Neural cell (in vitro differentiated cells): ENCODE results near the gene DYDC1. TPM values are rescaled to one million over a fixed set of nuclear protein-coding genes. Genes with fewer than 3 reads are reported as not detected.

ENCODE experiments used
- H2AFZ ChIP-seq: fragments of 200-600, 300-800 bp; sonication (generic), shearing (Covaris generic); 2 replicates; pipeline ENCODE4 v1.6.0; 2014; ENCODE audit warnings: low read depth, mild to moderate bottlenecking, antibody characterized with exemption, low read length, moderate library complexity
- H3F3A ChIP-seq: fragments of 200-600 bp; shearing (Covaris generic); 2 replicates; pipeline ENCODE4 v1.6.1; 2016; ENCODE audit warnings: mild to moderate bottlenecking, moderate library complexity, mixed read lengths, antibody characterized with exemption, low read length; ENCODE audit not compliant: insufficient read depth, poor library complexity, severe bottlenecking
- H3K27ac ChIP-seq: fragments of 200-600, 300-800 bp; sonication (generic), shearing (Covaris generic); 2 replicates; pipeline ENCODE4 v1.5.1; 2014; ENCODE audit warnings: mild to moderate bottlenecking, low read length, moderate library complexity
- H3K27me3 ChIP-seq: fragments of 300-800, 200-600 bp; sonication (generic), shearing (Covaris generic); 2 replicates; pipeline ENCODE4 v1.6.0; 2014; ENCODE audit warnings: mild to moderate bottlenecking, low read depth, low read length, moderate library complexity; ENCODE audit not compliant: insufficient read depth
- H3K36me3 ChIP-seq: fragments of 300-800, 200-600 bp; sonication (generic), shearing (Covaris generic); 2 replicates; pipeline ENCODE4 v1.5.1; 2014; ENCODE audit warnings: mild to moderate bottlenecking, antibody characterized with exemption, low read length, moderate library complexity; ENCODE audit not compliant: insufficient read depth
- H3K4me2 ChIP-seq: fragments of 300-800, 200-600 bp; sonication (generic), shearing (Covaris generic); 2 replicates; pipeline ENCODE4 v1.6.0; 2014; ENCODE audit warnings: mild to moderate bottlenecking, low read length
- H3K4me3 ChIP-seq: fragments of 300-800, 200-600 bp; sonication (generic), shearing (Covaris generic); 2 replicates; pipeline ENCODE4 v1.5.1; 2014; ENCODE audit warnings: mild to moderate bottlenecking, low read length, moderate library complexity
- H3K79me2 ChIP-seq: fragments of 200-600 bp; shearing (Covaris generic); replicated peaks from 2 replicates; pipeline ENCODE4 v1.6.0; 2014; ENCODE audit warnings: mild to moderate bottlenecking, low read length, moderate library complexity; ENCODE audit not compliant: insufficient read depth
- H3K9ac ChIP-seq: fragments of 300-800, 200-600 bp; sonication (generic), shearing (Covaris generic); 2 replicates; pipeline ENCODE4 v1.6.1; 2016; ENCODE audit warnings: mild to moderate bottlenecking, low read length, mixed read lengths
- H3K9me2 ChIP-seq: fragments of 200-600 bp; shearing (Covaris generic); 2 replicates; pipeline ENCODE4 v1.6.1; 2016; ENCODE audit warnings: mild to moderate bottlenecking, low read length, mixed read lengths; ENCODE audit not compliant: insufficient read depth
- H3K9me3 ChIP-seq: fragments of 200-600, 300-800 bp; sonication (generic), shearing (Covaris generic); 2 replicates; pipeline ENCODE4 v1.6.1; 2016; ENCODE audit warnings: mild to moderate bottlenecking, mixed run types, low read length, moderate library complexity, mixed read lengths
- H4K20me1 ChIP-seq: fragments of 200-600 bp; shearing (Covaris generic); 2 replicates; pipeline ENCODE4 v1.6.1; 2016; ENCODE audit warnings: mild to moderate bottlenecking, mixed run types; ENCODE audit not compliant: insufficient read depth
- EP300 ChIP-seq: fragments of 450-650 bp; conservative IDR thresholded peaks from 2 replicates; pipeline ENCODE4 v1.6.1; 2014; ENCODE audit warnings: antibody characterized with exemption, mild to moderate bottlenecking, moderate library complexity; ENCODE audit not compliant: poor library complexity, severe bottlenecking
- EZH2 ChIP-seq: fragments of 200-600, 300-800 bp; shearing (Covaris generic), sonication (generic); IDR thresholded peaks from 2 replicates; pipeline ENCODE4 v1.6.1; 2014; ENCODE audit warnings: antibody characterized with exemption, low read length, borderline replicate concordance, mild to moderate bottlenecking; ENCODE audit not compliant: insufficient read depth, poor library complexity, severe bottlenecking
- MXI1 ChIP-seq: fragments of 450-650 bp; conservative IDR thresholded peaks from 2 replicates; pipeline ENCODE4 v1.6.1; 2014; ENCODE audit warnings: antibody characterized with exemption, mild to moderate bottlenecking; ENCODE audit not compliant: poor library complexity, severe bottlenecking
- POLR2AphosphoS5 ChIP-seq: IDR thresholded peaks from 2 replicates; pipeline ENCODE4 v1.6.1; 2012
- RAD21 ChIP-seq: fragments of 450-650 bp; conservative IDR thresholded peaks from 2 replicates; pipeline ENCODE4 v1.6.1; 2014; ENCODE audit warnings: antibody characterized with exemption, mild to moderate bottlenecking, moderate library complexity
- SMC3 ChIP-seq: fragments of 450-650 bp; conservative IDR thresholded peaks from 2 replicates; pipeline ENCODE4 v1.6.1; 2014; ENCODE audit warnings: antibody characterized with exemption, mild to moderate bottlenecking, moderate library complexity; ENCODE audit not compliant: poor library complexity
- TAF1 ChIP-seq: IDR thresholded peaks from 2 replicates; pipeline ENCODE4 v1.6.1; 2012; ENCODE audit warnings: low read depth
- polyA plus RNA-seq: library from polyadenylated mRNA; depleted of rRNA; stranded (reverse); fragments of >200 nt; gene quantifications from 2 replicates; pipeline ENCODE4 v1.2.3, GENCODE V29; 2014
- TF ChIP-seq, protein P1 (sequence below): IDR thresholded peaks from 2 replicates; pipeline ENCODE4 v1.6.1; 2012; ENCODE audit warnings: borderline replicate concordance
- TF ChIP-seq, protein P2 (sequence below): fragments of 450-650 bp; IDR thresholded peaks from 2 replicates; pipeline ENCODE4 v1.5.1; 2014; ENCODE audit warnings: antibody characterized with exemption, mild to moderate bottlenecking, moderate library complexity; ENCODE audit not compliant: poor library complexity, severe bottlenecking

DYDC1 gene
- polyA plus RNA-seq, 1 donor from 2014 or later: not detected

DNA sequence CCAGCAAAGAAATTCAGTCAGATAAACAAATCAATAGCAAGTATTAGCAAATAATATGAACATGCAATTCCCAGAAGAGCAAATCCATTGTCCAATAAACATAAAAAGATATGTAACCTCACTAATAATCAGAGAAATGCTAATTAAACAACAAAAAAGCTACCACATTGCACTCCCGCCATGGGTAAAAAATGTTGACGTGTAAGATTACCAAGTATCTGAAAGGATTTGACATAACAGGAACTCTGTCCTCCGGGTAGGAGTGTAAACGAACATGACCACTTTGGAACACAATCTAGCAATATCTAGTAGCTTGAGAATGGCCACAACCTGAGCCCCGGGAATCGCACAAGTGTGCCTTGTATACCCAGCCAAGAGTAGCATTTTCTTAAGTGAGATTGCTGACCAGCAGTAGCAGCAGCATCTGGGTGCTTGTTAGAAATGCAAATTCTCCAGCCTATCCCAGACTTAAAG is 31.6 kb downstream of the DYDC1 start:
- Histone ChIP-seq H3F3A (no peaks in the 10 kb centered on the region), H3K27ac (no peak overlapping the region), H3K9me3 (no peaks in the 10 kb centered on the region), H2AFZ (no peak overlapping the region), H3K79me2 (no peaks in the 10 kb centered on the region), H3K4me2 (no peak overlapping the region), H3K4me3 (no peak overlapping the region), H3K9ac (no peak overlapping the region), H4K20me1 (no peaks in the 10 kb centered on the region), H3K36me3 (no peaks in the 10 kb centered on the region), H3K27me3 (no peaks in the 10 kb centered on the region), H3K9me2 (no peaks in the 10 kb centered on the region)
- TF ChIP-seq SMC3: no peak
- no peak for TF ChIP-seq RAD21
- TF ChIP-seq, protein P1, sequence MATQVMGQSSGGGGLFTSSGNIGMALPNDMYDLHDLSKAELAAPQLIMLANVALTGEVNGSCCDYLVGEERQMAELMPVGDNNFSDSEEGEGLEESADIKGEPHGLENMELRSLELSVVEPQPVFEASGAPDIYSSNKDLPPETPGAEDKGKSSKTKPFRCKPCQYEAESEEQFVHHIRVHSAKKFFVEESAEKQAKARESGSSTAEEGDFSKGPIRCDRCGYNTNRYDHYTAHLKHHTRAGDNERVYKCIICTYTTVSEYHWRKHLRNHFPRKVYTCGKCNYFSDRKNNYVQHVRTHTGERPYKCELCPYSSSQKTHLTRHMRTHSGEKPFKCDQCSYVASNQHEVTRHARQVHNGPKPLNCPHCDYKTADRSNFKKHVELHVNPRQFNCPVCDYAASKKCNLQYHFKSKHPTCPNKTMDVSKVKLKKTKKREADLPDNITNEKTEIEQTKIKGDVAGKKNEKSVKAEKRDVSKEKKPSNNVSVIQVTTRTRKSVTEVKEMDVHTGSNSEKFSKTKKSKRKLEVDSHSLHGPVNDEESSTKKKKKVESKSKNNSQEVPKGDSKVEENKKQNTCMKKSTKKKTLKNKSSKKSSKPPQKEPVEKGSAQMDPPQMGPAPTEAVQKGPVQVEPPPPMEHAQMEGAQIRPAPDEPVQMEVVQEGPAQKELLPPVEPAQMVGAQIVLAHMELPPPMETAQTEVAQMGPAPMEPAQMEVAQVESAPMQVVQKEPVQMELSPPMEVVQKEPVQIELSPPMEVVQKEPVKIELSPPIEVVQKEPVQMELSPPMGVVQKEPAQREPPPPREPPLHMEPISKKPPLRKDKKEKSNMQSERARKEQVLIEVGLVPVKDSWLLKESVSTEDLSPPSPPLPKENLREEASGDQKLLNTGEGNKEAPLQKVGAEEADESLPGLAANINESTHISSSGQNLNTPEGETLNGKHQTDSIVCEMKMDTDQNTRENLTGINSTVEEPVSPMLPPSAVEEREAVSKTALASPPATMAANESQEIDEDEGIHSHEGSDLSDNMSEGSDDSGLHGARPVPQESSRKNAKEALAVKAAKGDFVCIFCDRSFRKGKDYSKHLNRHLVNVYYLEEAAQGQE: no peak
- TF ChIP-seq, protein P2, sequence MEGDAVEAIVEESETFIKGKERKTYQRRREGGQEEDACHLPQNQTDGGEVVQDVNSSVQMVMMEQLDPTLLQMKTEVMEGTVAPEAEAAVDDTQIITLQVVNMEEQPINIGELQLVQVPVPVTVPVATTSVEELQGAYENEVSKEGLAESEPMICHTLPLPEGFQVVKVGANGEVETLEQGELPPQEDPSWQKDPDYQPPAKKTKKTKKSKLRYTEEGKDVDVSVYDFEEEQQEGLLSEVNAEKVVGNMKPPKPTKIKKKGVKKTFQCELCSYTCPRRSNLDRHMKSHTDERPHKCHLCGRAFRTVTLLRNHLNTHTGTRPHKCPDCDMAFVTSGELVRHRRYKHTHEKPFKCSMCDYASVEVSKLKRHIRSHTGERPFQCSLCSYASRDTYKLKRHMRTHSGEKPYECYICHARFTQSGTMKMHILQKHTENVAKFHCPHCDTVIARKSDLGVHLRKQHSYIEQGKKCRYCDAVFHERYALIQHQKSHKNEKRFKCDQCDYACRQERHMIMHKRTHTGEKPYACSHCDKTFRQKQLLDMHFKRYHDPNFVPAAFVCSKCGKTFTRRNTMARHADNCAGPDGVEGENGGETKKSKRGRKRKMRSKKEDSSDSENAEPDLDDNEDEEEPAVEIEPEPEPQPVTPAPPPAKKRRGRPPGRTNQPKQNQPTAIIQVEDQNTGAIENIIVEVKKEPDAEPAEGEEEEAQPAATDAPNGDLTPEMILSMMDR: no peak
- no peak for TF ChIP-seq MXI1
- no peak for TF ChIP-seq POLR2AphosphoS5
- TF ChIP-seq EP300: no peak
- TF ChIP-seq TAF1: no peak
- TF ChIP-seq EZH2: no peak

DNA sequence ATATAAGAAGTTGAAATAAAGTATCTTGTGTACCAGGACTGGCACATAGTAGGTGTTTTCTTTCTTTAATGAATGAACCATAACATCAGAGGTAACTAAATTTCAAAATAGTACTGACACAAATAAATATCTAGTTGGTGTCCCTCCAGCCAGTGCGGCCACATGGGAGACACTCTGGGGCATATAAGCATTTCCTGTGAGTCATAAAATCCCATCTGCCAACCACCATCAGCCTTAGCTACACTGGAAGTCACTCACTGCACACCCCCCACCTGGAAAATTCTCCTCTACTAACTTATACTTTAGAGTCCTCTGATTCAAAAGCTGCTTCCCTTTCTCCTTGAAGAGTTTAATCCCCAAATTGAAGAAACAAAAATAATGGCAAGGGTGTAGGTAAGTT is 32.5 kb downstream of the DYDC1 start:
- Histone ChIP-seq H3K4me2 (no peak overlapping the region), H3F3A (no peaks in the 10 kb centered on the region), H3K79me2 (no peaks in the 10 kb centered on the region), H2AFZ (no peak overlapping the region), H3K27me3 (no peaks in the 10 kb centered on the region), H3K4me3 (no peak overlapping the region), H3K9me2 (no peaks in the 10 kb centered on the region), H3K27ac (no peak overlapping the region), H3K9me3 (no peaks in the 10 kb centered on the region), H3K9ac (no peak overlapping the region), H3K36me3 (no peaks in the 10 kb centered on the region), H4K20me1 (no peaks in the 10 kb centered on the region)
- TF ChIP-seq SMC3 (no peak), EP300 (no peak), EZH2 (no peak), MXI1 (no peak), TAF1 (no peak), RAD21 (no peak)
- TF ChIP-seq, protein P1: no peak
